SK-N-SH (cell line): Measurements from ENCODE around the gene PGBD2. TPM values are rescaled to one million over a fixed set of nuclear protein-coding genes. Genes with fewer than 3 reads are reported as not detected.
"Not testable (repeated sequence)": the region's sequence is repeated elsewhere in the genome, so short reads cannot be mapped to it uniquely, and the experiment has no call there.

ENCODE experiments used
- CTCF ChIA-PET: fragments of 300-600, 350-600 bp; formaldehyde crosslinking; extraction: SDS; loops from one replicate; lab custom pipeline; 2021; lab: Yijun Ruan, JAX
- POLR2A ChIA-PET: fragments of 350-600 bp; sonication (Branson Sonifier 250); formaldehyde crosslinking; extraction: SDS; loops from one replicate; lab custom pipeline; 2020; ENCODE audit warnings: antibody characterized with exemption, inconsistent platforms; lab: Yijun Ruan, JAX
- DNase-seq: peaks from one replicate; pipeline ENCODE4 v3.0.0; 2012
- H2AFZ ChIP-seq: fragments of 200-600 bp; sonication (generic); 2 replicates; pipeline ENCODE4 v1.8.1; 2016; ENCODE audit warnings: antibody characterized with exemption, mild to moderate bottlenecking, low read depth
- H3F3A ChIP-seq: fragments of 200-600 bp; sonication (generic); replicated peaks from 2 replicates; pipeline ENCODE3; 2016; ENCODE audit warnings: antibody characterized with exemption, mild to moderate bottlenecking; ENCODE audit not compliant: insufficient read depth
- H3K27ac ChIP-seq, 2 experiments: fragments of 200-500 bp in 1 of 2; fragments of 200-600 bp in 1 of 2; sonication (Bioruptor generic) in 1 of 2; sonication (generic), shearing (Covaris generic) in 1 of 2; 2 replicates each; pipeline versions ENCODE4 v1.5.1 to v1.6.1; 2014 to 2016; ENCODE audit warnings: low read depth in 2 of 2, inconsistent platforms in 1 of 2, low read length in 1 of 2, mild to moderate bottlenecking in 1 of 2, mixed read lengths in 1 of 2
- H3K27me3 ChIP-seq: fragments of 200-600 bp; sonication (generic), shearing (Covaris generic); 2 replicates; pipeline ENCODE4 v1.6.1; 2016; ENCODE audit warnings: mixed run types; ENCODE audit not compliant: insufficient read depth
- H3K36me3 ChIP-seq, 2 experiments: fragments of 200-500 bp in 1 of 2; fragments of 200-600 bp in 1 of 2; sonication (Bioruptor generic) in 1 of 2; sonication (generic) in 1 of 2; replicated peaks in 1 of 2; 2 replicates each; pipeline versions ENCODE3 to v1.5.1; 2014 to 2016; ENCODE audit warnings: low read length in 1 of 2, mild to moderate bottlenecking in 1 of 2; ENCODE audit not compliant: insufficient read depth in 2 of 2, control insufficient read depth in 1 of 2
- H3K4me1 ChIP-seq, 2 experiments: fragments of 200-500 bp in 1 of 2; fragments of 200-600 bp in 1 of 2; sonication (Bioruptor generic) in 1 of 2; sonication (generic), shearing (Covaris generic) in 1 of 2; 2 replicates each; pipeline versions ENCODE4 v1.5.1 to v1.6.1; 2014 to 2016; ENCODE audit warnings: low read depth in 1 of 2, low read length in 1 of 2, mixed run types in 1 of 2; ENCODE audit not compliant: insufficient read depth in 2 of 2, control insufficient read depth in 1 of 2
- H3K4me2 ChIP-seq: fragments of 200-600 bp; sonication (generic), shearing (Covaris generic); 2 replicates; pipeline ENCODE4 v1.6.1; 2017; ENCODE audit warnings: mixed run types
- H3K4me3 ChIP-seq, 2 experiments: fragments of 200-500 bp in 1 of 2; fragments of 200-600 bp in 1 of 2; sonication (Bioruptor generic) in 1 of 2; sonication (generic), shearing (Covaris generic) in 1 of 2; 2 replicates each; pipeline versions ENCODE4 v1.5.1 to v1.8.1; 2014 to 2016; ENCODE audit warnings: low read depth in 2 of 2, inconsistent platforms in 1 of 2, low read length in 1 of 2, mild to moderate bottlenecking in 1 of 2, mixed read lengths in 1 of 2, moderate library complexity in 1 of 2
- H3K79me2 ChIP-seq: fragments of 200-600 bp; sonication (generic); 2 replicates; pipeline ENCODE4 v1.8.1; 2017; ENCODE audit warnings: mild to moderate bottlenecking; ENCODE audit not compliant: insufficient read depth
- H3K9ac ChIP-seq: fragments of 200-600 bp; sonication (generic); 2 replicates; pipeline ENCODE4 v1.6.1; 2017; ENCODE audit warnings: mixed run types
- H3K9me2 ChIP-seq: fragments of 200-600 bp; sonication (generic); 2 replicates; pipeline ENCODE4 v1.6.1; 2017; ENCODE audit warnings: mixed run types
- H3K9me3 ChIP-seq: fragments of 200-600 bp; sonication (generic); 2 replicates; pipeline ENCODE4 v1.6.1; 2017; ENCODE audit warnings: mixed run types, mild to moderate bottlenecking, moderate library complexity
- H4K20me1 ChIP-seq: fragments of 200-600 bp; sonication (generic); 2 replicates; pipeline ENCODE4 v1.6.1; 2017; ENCODE audit warnings: mild to moderate bottlenecking, mixed run types; ENCODE audit not compliant: insufficient read depth
- polyA plus RNA-seq, 3 experiments: library from polyadenylated mRNA; depleted of rRNA; stranded (reverse); fragments of >200 nt; gene quantifications; 2 replicates each; pipeline ENCODE4 v1.2.3, GENCODE V29; 2012
- small RNA-seq, 7 experiments: library from RNA; depleted of rRNA; stranded (forward); fragments of <200 nt; gene quantifications; one replicate each; pipeline ENCODE3, GENCODE V24; 2012

The PGBD2 gene
- polyA plus RNA-seq, 1 of the 3 experiments (the other 2 are of a cell fraction) = 6.4 TPM

GRCh38 chr1:248945856-248946416 lies 39.9 kb downstream of the PGBD2 start:
- H3K27ac ChIP-seq, POLR2A ChIA-PET, DNase-seq, H3K4me1 ChIP-seq, CTCF ChIA-PET, H3K9me2 ChIP-seq, H3K36me3 ChIP-seq, H3K79me2 ChIP-seq, H3K27me3 ChIP-seq, H4K20me1 ChIP-seq, H3K4me3 ChIP-seq, H3K9me3 ChIP-seq, H3K9ac ChIP-seq, H3K4me2 ChIP-seq, H3F3A ChIP-seq, H2AFZ ChIP-seq: not testable (repeated sequence)

Small RNAs within 50 kb of the gene (small RNA-seq; reads per million reads assigned to genes)
- 0 to 0.10 (median 0) reads per million in 7 experiments for gene RNU6-1205P

Other genes with a start within 250 kb of the PGBD2 start
- not detected in 2 replicates for gene OR14I1, start 203.5 kb upstream of the PGBD2 start, polyA plus RNA-seq (2012; rRNA removed)
- gene LYPD8, start 150.5 kb upstream of the PGBD2 start, polyA plus RNA-seq (2012; rRNA removed) = 1.5 and 1.6 TPM in 2 replicates
- gene SH3BP5L, start 80.3 kb upstream of the PGBD2 start, polyA plus RNA-seq (2012; rRNA removed) = 32.1 and 37.3 TPM in 2 replicates
- 14.2 and 16.0 TPM in 2 replicates for gene ZNF672, start 68.0 kb upstream of the PGBD2 start, polyA plus RNA-seq (2012; rRNA removed)
- 47.0 and 62.9 TPM in 2 replicates for gene ZNF692, start 47.1 kb upstream of the PGBD2 start, polyA plus RNA-seq (2012; rRNA removed)